ENCODE measurements around the gene TRIM66. TPM values are rescaled to one million over a fixed set of nuclear protein-coding genes. Genes with fewer than 3 reads are reported as not detected.

The TRIM66 gene
- total RNA-seq, 1 donor from 2014 or later = 5.9 TPM

DNA sequence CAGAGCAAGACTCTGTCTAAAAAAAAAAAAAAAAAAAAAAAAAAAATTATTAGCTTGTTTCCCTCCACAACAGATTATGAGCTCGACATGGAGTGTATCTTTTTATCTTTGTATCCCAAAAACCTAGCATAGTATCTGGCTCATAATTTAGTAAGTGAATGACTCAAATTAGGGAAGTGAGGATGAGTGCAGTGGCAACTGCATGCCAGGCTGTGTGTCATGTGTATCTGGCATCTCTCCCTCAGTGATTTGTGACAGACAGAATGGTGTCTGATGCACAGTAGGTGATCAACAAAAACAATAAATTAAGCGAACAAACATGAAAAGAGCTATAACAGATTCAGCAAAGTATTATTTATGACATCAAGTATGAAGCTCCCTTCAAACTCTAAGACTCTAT, 95.7 kb downstream of the TRIM66 start:
- Mint-ChIP-seq H3K27ac (ENCODE audit: unreplicated experiment) (no peak overlapping the region), H3K9me3 (ENCODE audit: low read depth) (peaks cover 4% of the 10 kb centered on the region), H3K4me3 (ENCODE audit: unreplicated experiment) (no peak overlapping the region), H3K36me3 (ENCODE audit: low read depth) (no peaks in the 10 kb centered on the region), H3K27me3 (ENCODE audit: low read depth) (no peaks in the 10 kb centered on the region), H3K4me1 (ENCODE audit: low read depth) (peaks cover 13% of the 10 kb centered on the region)
- no peak for DNase-seq (ENCODE audit: low spot score)
- TF ChIP-seq, protein P1, sequence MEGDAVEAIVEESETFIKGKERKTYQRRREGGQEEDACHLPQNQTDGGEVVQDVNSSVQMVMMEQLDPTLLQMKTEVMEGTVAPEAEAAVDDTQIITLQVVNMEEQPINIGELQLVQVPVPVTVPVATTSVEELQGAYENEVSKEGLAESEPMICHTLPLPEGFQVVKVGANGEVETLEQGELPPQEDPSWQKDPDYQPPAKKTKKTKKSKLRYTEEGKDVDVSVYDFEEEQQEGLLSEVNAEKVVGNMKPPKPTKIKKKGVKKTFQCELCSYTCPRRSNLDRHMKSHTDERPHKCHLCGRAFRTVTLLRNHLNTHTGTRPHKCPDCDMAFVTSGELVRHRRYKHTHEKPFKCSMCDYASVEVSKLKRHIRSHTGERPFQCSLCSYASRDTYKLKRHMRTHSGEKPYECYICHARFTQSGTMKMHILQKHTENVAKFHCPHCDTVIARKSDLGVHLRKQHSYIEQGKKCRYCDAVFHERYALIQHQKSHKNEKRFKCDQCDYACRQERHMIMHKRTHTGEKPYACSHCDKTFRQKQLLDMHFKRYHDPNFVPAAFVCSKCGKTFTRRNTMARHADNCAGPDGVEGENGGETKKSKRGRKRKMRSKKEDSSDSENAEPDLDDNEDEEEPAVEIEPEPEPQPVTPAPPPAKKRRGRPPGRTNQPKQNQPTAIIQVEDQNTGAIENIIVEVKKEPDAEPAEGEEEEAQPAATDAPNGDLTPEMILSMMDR (IDR thresholded peaks at IDR 0.05) = no peak

DNA sequence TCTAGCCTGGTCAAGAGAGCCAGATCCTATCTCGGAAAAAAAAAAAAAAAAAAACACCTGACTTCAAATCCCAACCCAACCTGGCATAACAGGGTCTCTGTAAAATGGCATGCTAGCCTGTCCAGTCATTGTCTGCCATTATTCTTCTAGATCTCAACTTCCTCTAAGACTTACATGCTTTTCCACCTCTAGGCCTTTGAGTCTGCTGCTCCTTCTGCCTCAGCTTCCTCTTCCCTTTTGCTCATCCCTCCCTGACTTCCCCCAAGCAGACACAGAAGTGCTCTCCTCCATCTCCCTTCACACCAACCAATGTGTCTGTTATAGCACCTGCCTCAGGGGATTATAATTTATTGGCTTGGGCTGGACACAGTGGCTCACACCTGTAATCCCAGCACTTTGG, 96.3 kb downstream of the TRIM66 start:
- no peaks in the 10 kb centered on the region for H3K36me3 Mint-ChIP-seq (ENCODE audit: low read depth)
- TF ChIP-seq, protein P1 (IDR thresholded peaks at IDR 0.05) = no peak
- no peak for DNase-seq (ENCODE audit: low spot score)
- no peaks in the 10 kb centered on the region for H3K27me3 Mint-ChIP-seq (ENCODE audit: low read depth)
- peaks cover 13% of the 10 kb centered on the region for H3K4me1 Mint-ChIP-seq (ENCODE audit: low read depth)
- H3K4me3 Mint-ChIP-seq (ENCODE audit: unreplicated experiment) = no peak overlapping the region
- H3K9me3 Mint-ChIP-seq (ENCODE audit: low read depth) = peaks cover 4% of the 10 kb centered on the region
- H3K27ac Mint-ChIP-seq (ENCODE audit: unreplicated experiment) = no peak overlapping the region

DNA sequence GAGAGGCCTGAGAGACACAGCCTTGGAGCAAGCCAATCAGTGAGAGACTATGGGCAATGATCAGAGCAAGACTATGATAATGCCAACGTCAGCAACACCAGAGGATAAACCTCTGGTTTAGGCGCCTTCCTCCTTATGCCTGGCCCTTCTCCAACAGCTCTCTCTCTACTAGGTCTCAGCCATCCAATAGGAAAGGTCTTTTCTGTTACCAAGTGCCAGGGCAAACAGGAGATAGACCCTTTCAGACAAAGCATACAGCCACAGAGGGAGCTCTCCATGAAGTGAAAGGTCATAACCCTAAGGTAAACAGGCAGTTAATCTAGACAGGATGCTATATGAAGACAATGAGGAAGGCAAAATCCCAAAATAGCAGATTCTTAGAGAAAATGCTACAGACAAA, 98.0 kb downstream of the TRIM66 start:
- peaks cover 10% of the 10 kb centered on the region for H3K4me1 Mint-ChIP-seq (ENCODE audit: low read depth)

DNA sequence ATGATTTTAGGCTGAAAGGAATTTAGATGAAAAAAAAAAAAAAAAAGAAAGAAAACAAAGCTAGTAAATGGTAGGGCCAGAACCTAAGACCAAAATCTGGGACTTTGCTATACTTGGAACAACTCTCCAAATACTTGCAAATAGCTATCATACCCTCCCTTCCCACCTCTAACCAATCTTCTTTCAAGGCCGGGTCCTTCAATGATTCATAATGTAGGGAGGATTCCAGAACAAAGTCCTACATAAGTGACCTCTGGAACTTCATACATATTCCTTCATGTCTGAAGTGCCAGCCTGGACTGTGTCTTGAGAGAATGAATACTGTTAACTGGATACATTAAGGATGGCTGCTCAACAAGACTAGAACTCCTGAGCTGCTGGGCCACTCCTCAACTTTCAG, 98.4 kb downstream of the TRIM66 start:
- Mint-ChIP-seq H3K27me3 (ENCODE audit: low read depth) (no peaks in the 10 kb centered on the region), H3K36me3 (ENCODE audit: low read depth) (no peaks in the 10 kb centered on the region), H3K9me3 (ENCODE audit: low read depth) (peaks cover 4% of the 10 kb centered on the region), H3K27ac (ENCODE audit: unreplicated experiment) (peak overlapping the region; percentile 25), H3K4me3 (ENCODE audit: unreplicated experiment) (no peak overlapping the region), H3K4me1 (ENCODE audit: low read depth) (peaks cover 10% of the 10 kb centered on the region)
- DNase-seq (ENCODE audit: low spot score) = no peak
- TF ChIP-seq, protein P1 (IDR thresholded peaks at IDR 0.05) = no peak

More for the DNA sequence above, 98.0 kb downstream of the TRIM66 start:
- Mint-ChIP-seq H3K27me3 (ENCODE audit: low read depth) (no peaks in the 10 kb centered on the region), H3K4me3 (ENCODE audit: unreplicated experiment) (no peak overlapping the region), H3K36me3 (ENCODE audit: low read depth) (no peaks in the 10 kb centered on the region), H3K27ac (ENCODE audit: unreplicated experiment) (peak overlapping the region; percentile 25), H3K9me3 (ENCODE audit: low read depth) (peaks cover 4% of the 10 kb centered on the region)
- TF ChIP-seq, protein P1 (IDR thresholded peaks at IDR 0.05) = no peak
- no peak for DNase-seq (ENCODE audit: low spot score)

DNA sequence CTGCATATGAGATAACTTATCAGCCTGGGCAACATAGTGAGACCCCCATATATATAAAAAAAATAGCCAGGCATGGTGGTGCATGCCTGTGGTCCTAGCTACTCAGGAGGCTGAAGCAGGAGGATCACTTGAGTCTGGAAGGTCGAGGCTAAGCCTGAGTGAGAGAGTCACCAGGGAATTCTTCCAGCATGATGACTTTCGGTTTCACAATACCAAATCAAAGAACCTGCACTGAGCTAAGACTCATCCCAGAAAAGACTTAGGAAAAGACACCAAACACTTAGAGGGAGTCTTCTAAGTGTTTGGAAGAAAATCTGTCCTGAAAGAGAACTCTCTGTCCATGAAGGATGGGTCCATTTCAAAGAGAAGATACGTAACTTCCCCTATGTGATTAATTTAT, 101.2 kb downstream of the TRIM66 start:
- DNase-seq (ENCODE audit: low spot score) = no peak
- peaks cover 13% of the 10 kb centered on the region for H3K4me1 Mint-ChIP-seq (ENCODE audit: low read depth)
- TF ChIP-seq, protein P1 (IDR thresholded peaks at IDR 0.05) = no peak
- H3K9me3 Mint-ChIP-seq (ENCODE audit: low read depth) = peaks cover 5% of the 10 kb centered on the region
- no peak overlapping the region for H3K27ac Mint-ChIP-seq (ENCODE audit: unreplicated experiment)
- H3K27me3 Mint-ChIP-seq (ENCODE audit: low read depth) = no peaks in the 10 kb centered on the region
- H3K36me3 Mint-ChIP-seq (ENCODE audit: low read depth) = no peaks in the 10 kb centered on the region
- no peak overlapping the region for H3K4me3 Mint-ChIP-seq (ENCODE audit: unreplicated experiment)

Data from chondrocyte (in vitro differentiated cells).